Stimulated activated CD4-positive, alpha-beta T cell treated with anti-CD3 and anti-CD28 coated beads, Interleukin-4, amount 100 ng/mL, for 24 hours (primary cell): ENCODE results near the gene PDRG1.
"Not testable (repeated sequence)": the region's sequence is repeated elsewhere in the genome, so short reads cannot be mapped to it uniquely, and the experiment has no call there.

ENCODE experiments used
- DNase-seq: peaks from one replicate; pipeline ENCODE4 v3.0.0-alpha.2; 2020

PDRG1 gene

DNA sequence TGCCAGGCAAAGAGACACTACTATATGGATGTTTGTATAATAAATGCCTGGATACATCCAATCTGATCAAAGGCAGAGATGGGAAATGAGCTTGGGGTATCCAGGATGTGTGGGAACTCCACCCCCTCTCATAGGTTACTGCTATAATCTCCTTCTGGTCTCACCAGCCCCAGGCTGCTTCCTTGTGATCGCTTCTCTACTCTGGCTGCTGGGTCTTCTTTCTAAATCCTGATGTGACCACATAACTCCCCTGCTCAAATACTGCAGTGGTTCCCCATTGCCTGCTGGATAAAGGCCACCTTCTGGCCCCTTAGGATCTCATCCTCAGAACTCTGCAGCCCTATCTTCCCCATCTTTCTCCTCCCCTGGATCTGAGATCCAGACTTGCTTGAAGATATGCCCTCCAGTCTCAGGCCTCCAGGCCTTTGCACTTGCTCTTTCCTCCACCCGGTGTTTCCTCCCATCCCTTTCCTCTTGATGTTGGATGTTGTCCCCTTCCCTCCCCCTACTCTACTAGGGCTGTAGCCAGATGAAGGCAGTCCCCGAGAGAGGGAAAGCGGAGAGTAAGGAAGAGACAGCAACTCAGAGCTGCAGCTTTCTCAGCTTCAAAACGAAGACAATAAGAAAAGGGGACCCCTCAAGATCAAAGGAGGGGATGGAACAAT lies 15.3 kb upstream of the PDRG1 start:
- DNase-seq: no peak

DNA sequence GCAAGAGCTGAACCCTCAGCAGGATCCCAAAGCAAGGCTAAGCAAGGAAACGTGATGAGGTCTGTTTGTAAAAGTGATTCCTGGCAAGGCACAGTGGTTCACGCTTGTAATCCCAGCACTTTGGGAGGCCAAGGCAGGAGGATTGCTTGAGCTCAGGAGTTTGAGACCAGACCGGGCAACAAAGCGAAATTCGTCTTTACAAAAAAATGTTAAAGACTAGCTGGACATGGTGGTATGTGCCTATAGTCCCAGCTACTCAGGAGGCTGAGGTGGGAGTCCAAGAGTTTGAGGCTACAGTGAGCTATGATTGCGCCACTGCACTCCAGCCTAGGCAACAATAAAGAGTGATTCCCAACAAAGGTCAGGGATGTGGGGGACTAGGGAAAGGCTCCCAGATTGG lies 12.0 kb upstream of the PDRG1 start:
- no peak for DNase-seq

DNA sequence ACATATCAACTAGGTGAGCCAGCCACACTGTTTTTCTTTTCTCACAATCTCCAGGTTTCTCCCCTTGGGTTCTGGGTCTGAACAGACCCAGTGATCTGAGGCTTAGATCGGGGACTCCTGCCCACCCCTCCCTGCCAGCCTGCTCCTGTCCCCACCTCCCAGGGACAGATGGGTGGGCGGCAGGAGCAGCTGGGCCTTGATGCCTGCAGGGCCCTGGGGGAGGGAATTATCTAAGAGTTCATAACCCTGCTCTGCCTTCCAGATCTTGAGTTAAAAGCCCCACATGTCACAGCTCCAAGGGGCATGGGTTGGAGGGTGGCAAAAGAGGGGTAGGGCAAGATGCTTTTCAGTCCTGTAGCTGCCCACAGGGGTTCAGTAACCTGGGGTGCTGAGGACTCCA lies 10.9 kb upstream of the PDRG1 start:
- no peak for DNase-seq

DNA sequence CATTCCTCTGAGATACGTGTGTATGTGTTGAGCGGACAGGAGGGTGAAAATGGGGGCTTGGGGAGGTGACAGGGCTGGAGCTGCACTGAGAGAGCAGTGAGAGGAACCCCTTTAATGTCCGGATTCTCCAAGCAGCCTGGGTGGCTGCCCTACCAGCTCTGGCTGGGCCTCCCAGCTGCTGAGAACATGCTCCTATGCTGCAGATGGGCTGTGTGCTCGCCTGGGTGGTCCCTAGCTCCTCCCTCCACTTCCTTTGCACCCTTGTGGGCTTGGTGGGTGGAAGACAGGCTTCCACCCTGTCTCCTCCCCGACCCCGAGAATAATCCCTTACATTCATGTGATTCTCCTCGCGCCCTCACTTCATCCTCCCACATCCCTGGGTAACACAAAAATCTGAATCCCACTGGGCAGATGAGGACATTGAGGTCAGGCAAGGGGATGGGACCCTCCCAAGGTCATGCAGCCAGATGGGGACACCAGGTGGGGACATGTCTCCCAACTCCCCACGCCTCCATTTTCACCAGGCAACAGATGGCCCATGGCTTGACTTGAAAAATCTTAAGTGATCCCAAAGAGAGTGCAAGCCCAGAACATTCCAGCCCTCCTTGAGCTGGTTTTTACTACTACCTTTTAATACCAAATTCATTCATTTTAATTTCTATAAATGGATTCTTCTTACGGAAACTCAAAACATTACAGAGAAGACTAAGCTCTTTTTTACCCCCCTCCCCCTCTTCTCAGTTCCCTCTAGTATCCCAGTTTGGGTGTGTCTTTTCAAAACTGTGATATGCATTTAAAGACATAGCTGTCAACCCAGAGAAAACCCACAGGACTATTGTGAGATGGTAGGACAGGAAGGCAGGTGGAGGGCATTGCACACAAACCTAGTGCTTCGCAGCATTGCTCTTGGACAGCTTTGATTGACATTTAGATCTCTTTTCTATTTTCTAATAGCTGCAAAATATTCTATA lies 5.0 kb upstream of the PDRG1 start:
- DNase-seq: no peak

DNA sequence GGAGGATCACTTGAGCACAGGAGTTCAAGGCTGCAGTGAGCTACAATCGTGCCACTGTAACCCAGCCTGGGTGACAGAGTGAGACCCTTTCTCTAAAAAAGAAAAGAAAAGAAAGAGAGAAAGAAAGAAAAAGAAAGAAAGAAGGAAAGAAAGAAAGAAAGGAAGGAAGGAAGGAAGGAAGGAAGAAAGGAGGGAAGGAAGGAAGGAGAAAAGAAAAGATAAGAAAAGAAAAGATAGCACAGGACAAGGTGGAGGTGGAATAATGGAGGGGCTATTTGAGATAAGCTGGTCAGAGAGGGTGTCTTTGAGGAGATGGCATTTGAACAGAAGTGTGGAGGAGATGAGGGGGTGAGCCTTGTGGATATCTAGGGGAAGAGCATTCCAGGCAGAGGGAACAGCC lies 2.7 kb upstream of the PDRG1 start:
- DNase-seq: no peak

DNA sequence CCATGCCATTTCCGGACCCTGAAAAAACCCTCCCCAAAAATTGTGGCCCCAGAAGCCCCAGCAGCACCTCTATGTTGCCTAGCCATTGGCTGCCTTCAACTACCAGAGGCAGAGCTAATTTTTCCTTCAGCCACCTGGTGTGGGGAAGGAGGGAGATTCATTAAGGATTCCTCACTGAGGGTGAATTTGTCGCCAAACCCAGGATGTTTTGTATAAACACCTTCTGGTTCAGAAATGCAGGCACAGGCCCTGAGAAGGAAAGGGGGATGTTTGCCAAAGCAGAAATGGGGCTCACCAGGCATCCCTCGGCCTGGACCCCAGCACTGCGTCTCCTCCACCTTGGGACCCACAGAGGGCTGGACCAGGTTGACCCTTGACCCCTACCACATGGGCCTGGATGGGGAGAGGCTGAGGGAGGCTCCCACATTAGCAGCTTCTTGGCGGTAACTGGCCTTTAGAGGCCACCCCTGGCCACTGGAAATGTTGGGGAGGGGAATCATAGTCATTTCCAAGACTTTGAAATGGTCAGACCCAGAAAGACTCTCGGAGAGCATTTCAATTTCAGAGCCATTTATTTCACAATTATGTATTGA lies 1.8 kb upstream of the PDRG1 start:
- no peak for DNase-seq

DNA sequence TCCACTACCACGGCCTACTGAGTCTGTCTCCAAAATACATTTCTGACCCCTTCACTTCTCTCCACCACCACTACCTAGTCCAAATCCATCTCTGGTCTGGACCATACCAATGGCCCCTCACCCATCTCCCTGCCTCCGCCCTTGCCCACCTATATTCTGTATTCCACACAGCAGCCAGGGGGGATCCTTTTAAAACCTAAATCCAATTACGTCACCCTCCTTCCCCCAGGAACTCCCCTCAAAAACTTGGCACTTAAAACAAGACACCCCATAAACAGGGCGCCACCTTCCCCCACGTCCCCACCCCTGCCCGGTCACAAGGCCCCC lies 680 bp downstream of the PDRG1 start:
- no peak for DNase-seq

DNA sequence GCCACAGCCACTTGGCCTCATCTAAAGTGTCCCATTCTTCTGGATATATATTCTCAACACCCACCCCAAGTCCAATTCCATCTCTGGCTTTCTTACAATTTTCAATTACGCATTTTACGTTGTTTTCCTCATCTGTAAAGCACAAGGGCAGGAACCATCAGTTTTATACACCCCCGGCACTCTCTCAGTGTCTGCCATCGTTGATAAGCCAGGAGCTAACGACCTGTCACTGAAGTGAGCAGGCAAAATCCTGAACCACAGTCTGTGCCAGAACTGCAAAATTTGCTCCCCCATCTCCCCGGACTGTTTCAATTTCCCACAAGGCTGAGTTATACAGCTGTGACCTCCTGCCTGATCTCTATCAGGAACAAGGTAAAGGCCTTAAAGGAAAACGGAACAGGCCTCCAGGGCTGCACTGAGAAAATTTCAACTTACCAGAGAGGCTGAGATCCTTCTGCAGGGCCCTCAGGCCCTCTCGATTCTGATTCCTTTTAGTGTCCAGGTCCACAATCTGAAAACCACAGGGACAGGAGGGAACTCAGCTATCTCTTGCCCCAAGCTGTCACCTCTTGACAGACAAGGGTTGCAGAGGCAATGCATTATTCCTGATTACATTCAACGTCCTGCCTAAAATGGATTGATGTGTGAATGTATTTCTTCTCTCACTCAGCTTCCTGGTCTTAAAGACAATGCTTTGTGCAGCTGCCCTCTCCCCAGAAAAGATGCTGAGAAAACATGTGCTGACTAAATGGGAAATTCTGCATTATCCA lies 1.8 kb downstream of the PDRG1 start:
- DNase-seq: no peak

DNA sequence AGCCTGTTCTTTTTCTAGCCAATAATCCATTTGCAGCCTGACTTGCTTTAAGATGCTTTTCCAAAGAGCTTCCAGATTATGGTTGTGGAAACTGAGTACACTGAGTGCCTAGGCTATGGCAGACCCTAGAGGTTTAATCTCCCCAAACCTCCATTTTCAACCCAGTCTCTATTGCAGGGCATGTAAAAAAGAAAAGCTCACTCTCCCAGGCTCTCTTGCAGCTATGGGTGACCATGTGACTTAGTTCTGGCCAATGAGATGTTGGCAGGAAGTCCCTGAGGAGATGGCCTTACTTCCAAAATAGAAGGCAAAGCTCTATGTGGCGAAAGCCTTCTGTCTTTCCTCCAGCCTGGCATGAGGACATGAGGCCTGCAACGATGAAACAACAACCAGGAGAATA lies 3.8 kb downstream of the PDRG1 start:
- DNase-seq: no peak

DNA sequence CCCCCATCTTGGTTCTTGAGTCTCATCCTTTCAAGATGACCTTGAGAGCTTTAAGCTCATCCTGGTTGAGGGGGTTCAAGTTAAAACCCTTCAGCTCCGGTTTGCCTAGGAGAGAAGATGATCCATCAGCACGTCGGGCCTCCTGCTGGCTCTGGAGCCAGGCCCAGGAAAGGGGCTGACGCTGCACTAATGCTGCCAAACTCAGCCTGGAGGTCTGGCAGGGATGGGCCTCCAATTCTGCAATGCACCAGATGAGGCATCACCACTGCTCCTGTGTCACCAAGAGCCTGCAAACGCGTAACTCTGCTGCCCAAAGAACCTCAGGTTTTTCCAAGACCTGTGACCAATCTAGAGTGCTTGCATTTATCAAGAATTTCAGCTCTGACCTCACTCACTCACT lies 6.1 kb downstream of the PDRG1 start:
- no peak for DNase-seq

DNA sequence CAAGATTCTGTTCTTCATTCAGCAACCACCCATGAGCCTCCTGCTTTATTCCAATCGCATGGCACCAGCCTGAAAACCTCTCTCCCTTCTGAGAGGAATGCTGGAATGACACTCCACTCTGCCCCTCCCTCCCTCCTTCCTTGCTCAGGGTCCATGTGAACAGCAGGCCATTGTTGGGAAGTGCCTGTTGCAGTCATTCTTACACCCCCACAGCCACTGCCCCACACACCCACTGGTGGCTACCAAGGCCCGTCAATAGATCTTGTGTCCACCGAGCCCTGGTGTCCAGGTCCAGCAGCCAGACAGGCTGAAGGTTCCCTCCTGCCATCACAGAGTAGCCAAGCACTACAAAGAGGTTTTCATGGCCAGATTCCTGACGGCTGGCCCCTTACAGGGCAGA lies 6.5 kb downstream of the PDRG1 start:
- no peak for DNase-seq

DNA sequence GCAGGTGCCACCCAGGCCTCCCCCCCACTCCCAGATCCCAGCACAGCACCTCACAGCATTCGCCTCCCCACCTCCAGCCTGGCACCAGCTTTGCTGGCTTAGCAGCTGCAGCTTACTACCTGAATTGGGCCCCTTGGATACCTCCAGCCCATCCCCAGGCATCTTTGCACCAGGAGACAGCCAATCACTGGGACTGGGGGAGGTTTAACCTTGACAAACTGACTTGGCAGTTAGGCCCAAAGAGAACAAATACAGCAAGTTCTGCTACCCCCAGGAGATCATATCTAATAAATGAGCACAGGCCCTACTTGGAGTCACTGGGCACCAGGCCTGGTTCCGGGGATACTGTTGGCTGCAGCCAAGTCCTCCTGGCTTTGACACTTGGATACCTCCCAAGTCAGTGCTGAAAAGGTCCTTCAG lies 8.8 kb downstream of the PDRG1 start:
- no peak for DNase-seq

DNA sequence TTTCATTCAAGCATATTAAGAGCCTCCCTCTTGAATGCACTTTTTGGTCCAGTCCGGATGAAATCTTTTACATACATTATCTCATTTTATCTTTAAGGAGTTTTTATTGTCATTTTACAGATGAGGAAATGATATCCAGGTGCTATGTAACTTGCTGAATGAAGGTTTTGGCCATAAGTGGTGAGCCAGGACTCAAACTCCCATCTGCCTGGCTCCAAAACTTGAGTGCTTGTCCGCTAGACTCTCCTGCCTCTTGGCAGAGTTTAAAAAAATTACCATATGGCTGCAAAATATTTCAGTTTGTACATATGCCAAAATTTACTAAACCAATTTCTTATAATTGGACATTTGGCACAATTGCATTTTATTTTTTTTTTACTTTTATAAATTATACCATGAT lies 12.2 kb downstream of the PDRG1 start:
- DNase-seq: no peak

DNA sequence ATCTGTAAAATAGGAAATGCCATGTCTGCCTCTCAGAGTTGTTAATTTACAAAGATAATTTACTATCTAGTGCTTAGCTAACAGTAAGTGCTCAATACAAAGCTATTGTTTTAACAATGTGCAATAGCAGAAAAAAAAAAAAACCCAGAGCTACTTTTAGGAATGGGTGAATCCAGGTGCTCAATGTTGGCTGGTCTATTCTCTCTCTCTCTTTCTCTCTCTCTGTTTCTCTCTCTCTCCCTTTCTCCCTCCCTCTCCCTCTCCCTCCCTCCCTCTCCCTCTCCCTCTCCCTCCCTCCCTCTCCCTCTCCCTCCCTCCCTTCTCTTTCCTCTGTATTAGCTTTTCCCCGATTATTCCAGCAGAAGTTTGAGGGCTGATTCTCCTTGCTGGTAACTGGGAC lies 14.0 kb downstream of the PDRG1 start:
- no peak for DNase-seq

DNA sequence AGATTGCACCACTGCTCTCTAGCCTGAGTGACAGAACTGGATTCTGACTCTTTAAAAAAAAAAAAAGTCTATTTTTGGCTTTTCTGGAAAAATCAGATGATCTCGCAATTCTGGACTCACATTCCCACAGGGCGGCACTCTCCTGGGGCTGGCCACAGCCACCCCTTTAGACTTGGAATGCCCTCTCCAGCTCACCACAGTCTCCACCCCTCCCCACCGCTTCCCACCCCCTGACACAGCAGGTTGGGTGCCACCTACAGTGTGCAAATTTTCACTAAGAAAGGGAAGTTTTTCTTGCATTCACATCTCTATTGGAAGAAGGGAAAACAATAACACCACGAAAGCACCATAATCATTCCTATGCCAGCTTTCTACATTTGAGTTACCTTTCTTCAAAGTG lies 15.4 kb downstream of the PDRG1 start:
- DNase-seq: no peak

DNA sequence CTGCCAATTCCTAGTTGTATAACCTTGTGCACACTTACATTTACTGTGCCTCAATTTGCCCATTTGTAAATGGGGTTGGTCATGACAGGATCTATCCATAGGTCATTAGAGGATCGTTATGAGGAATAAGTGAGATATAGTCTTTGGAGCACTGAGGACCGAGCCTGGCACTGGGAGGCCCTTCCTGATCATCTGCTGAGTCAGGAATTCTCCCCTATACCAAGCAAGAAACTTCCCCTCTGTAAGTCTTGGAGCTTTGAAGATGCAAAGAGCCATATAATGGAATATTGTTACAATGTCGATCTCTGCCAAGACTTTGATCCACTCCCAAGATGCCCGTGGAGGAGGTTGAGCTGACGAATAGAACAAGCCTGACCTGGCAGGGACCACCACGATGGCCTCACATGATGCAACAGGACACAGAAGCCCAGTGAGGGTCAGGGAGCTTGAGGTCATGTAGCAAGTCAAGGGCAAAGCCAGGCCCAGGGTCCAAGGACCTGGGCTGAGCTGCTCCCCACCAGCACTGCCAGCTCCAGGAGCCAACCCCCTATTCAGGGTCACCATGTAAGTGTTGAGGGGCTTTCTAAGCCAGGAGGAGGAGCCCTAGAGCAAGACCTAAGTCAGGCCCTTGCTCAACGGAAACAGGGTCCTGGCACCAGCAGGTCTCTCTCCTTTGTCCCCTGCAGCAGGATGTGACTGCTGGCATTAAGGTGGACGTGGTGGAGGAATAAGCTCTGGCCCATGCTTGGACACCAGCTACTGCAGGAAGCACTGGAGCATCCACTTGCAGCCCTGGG lies 16.7 kb downstream of the PDRG1 start:
- DNase-seq: no peak

DNA sequence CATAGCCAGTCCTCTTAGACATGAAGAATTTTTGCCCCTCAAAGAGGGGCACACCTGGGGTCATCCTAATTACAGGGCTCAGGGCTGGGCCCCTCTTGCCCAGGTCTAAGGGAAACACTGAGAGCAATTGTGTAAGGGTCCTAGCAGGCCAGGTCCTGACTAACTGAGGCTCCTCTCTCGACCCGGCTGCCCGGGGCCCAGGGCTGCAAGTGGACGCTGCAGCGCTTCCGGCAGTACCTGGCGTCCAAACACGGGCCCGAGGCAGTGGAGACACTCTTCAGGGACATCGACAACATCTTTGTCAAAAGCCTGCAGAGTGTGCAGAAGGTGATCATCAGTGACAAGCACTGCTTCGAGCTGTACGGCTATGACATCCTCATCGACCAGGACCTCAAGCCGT lies 17.4 kb downstream of the PDRG1 start:
- DNase-seq: no peak

DNA sequence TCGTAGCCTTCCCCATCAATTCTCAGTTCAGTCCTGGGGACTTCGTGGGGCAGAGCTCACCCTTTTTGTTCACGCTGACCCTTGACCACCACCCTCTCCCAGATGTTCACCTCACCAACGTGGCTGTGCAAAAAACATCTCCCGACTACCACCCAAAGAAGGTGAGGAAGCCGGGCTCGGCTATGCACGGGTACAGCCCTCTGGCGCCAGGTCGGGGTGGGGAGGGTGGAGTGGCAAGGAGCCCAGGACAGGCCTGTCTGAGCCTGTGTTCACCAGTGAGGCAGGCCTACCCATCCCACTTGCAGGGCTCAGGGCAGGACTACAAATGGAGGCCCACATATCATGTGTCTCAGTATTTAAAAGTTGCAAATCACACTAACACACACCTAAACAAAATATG lies 18.1 kb downstream of the PDRG1 start:
- DNase-seq: no peak

DNA sequence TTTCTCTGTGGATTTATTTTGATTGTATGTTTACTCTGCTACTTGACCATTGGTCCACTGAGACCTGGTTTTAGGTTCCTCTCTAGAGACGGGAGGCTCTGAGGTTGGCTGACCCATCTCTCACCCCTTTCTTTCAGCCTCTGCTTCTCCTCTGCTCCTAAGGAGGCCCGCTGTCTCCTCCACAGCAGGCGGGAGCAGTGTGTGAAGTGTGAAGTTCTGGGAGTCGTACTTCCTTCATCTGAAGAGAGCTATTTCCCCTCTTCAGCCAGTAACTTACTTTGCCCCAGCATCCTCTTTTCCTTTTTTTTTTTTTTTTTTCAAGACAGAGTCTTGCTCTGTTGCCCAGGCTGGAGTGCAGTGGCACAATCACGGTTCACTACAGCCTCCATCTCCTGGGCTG lies 21.1 kb downstream of the PDRG1 start:
- no peak for DNase-seq

DNA sequence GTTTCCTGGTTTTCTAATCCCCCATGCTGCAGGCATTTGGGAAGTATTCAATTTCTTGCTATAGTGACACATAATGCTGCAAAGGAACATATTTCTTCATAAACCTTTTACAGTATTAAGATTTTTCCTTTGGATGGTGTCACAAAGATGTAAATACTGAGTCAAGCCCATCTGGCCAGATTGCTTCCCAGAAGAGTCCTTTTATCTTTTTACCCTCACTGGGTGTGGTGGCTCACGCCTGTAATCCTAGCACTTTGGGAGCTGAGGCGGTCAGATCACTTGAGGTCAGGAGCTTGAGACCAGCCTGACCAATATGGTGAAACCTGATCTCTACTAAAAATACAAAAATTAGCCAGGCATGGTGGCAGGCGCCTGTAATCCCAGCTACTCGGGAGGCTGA lies 22.2 kb downstream of the PDRG1 start:
- DNase-seq: not testable (repeated sequence)

DNA sequence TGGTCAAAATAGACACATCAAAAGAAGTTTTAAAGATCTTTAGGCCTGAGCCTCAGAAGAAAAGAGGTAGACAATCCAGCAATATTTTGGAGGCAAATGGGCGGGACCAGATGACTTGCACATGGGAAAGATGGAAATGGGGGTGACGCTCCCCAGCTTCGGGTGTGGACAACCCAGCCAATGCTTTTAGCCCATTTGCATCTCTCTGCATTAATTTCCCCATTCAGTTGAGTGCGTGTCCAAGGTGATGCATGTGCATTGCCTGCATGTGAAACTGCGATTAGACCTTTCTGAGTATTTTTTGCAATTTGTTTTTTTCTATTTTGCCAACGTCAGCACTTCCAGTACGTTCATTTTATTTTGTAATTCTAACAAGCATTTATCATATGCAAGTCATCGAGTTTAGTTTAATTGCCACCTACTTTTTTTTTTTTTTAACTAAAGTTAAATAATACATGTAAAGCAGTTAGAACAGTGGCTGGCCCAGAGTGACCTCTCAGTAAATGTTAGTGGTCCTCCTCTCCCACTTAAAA lies 24.2 kb downstream of the PDRG1 start:
- no peak for DNase-seq

DNA sequence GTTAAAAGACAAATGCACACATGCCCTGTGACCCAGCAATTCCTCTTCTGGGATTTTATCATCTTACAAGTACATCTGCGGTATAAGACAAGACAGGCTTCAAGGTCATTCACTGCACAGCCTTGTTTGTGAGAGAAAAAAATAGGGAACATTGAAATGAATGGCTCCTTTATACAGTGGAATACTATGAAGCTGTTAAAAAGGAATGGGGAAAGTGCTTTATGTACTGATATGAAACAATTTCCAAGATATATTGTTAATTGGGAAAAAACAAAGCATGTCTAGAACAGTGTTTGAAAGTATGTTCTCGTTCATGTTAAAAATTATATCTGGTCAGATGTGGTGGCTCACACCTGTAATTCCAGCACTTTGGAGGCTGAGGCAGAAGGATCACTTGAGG lies 25.4 kb downstream of the PDRG1 start:
- DNase-seq: no peak
